LoVo (cell line): ENCODE measurements around the gene SLC12A3.

Experiments
- DNase-seq: peaks from one replicate; pipeline ENCODE4 v3.0.0-alpha.2; 2016; ENCODE audit warnings: low spot score

Gene SLC12A3

GRCh38 chr16:56892705-56893104, 27.7 kb downstream of the SLC12A3 start:
- no peak for DNase-seq

DNA sequence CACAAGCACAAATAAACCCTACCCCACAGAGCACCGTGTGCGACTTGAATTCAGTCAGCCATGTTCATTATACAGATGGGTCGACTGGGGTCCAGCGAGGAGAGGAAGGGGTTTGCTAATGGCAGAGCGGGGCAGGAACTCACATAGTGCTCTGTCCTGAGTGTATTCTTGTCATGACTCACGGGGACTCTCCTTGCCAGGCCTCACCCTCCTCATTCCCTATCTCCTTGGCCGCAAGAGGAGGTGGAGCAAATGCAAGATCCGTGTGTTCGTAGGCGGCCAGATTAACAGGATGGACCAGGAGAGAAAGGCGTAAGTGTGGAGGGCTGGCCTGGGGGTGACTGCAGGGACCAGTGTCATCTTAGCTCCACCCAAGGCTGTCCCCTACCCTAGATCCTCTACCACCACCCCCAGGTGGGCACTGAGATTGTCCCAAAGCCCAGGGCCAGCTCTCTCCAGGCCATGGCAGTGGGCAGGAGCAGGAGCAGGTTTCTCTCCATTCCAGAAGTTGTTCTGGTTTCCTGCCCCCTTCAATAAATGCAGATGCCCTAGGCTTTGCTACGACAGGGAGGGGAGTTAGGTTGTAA, 29.4 kb downstream of the SLC12A3 start:
- no peak for DNase-seq

DNA sequence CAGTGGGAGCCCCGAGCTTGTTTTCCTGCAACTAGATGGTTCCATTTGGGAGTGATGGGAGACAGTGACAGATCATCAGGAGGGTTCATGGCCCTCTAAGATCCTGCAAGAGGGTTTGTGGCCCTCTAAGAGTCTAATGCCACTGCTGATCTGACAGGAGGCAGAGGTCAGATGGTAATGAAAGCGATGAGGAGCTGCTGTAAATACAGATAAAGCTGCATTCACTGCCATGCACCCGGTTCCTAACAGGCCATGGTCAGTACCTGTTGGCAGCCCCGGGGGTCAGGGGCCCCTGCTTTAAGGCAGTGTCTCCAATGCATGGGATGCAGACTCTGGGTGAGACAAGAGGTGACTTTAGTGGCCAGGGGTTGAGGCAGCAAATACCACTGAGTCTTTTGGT, 30.8 kb downstream of the SLC12A3 start:
- DNase-seq: no peak

- DNase-seq: no peak
These were observed 31.2 kb downstream of the SLC12A3 start for GRCh38 chr16:56896244-56896643.

DNA sequence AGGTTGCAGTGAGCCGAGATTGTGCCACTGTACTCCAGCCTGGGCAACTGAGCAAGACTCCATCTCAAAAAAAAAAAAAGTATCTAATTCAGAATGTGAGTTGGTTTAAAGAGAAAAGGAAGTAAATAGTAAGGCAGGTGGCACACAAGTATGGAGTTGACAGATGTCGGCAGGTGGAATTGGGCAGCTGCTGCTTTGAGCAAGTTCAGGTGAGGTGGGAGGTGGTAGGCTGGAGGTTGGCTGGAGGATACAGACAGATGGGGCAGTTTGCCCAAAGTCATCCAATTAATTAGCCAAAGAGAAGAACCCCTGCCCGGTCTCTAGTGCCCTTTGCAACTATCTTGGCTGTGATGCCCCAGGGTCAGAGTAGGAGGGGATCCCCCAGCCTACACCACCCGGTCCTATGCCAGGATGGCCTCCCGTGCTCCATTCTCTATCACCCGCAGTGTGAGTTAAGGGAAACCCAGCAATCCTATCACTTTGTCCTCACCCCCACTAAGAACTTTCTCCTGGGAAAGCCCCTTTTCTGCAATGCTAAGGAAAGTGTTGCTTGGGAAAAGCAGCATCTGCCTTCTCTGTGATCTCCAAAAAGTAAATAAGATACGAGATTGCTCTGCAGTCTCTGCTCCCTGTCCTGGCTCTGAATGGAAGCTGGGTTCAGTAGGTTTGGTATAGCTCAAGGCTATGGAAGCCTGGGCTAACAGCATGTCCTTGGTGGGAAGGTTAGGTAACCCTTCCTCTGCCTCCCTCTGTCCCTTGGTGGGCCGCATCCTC, 32.2 kb downstream of the SLC12A3 start:
- DNase-seq: no peak

GRCh38 chr16:56898847-56899246, 33.8 kb downstream of the SLC12A3 start:
- DNase-seq: no peak

DNA sequence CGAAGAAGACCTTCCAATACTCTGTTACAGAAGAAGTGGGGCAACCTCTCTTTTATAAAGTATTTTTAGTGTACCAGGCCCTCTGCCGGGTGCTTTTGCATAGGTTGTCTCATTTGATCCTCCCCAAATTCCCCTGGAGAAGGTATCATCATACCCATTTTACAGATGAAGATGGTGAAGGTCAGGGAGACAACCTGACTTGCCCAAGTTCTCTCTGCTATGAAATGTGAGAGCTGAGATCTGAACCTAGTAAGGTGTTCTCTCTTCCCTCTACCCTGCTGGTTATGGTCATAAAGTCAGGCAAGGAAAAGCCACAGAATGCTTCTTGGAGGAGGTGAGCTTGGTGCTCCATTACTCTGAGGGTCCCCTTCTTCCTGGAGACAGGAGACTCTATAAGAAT, 38.9 kb downstream of the SLC12A3 start:
- no peak for DNase-seq

GRCh38 chr16:56907401-56907800, 42.4 kb downstream of the SLC12A3 start:
- no peak for DNase-seq

DNA sequence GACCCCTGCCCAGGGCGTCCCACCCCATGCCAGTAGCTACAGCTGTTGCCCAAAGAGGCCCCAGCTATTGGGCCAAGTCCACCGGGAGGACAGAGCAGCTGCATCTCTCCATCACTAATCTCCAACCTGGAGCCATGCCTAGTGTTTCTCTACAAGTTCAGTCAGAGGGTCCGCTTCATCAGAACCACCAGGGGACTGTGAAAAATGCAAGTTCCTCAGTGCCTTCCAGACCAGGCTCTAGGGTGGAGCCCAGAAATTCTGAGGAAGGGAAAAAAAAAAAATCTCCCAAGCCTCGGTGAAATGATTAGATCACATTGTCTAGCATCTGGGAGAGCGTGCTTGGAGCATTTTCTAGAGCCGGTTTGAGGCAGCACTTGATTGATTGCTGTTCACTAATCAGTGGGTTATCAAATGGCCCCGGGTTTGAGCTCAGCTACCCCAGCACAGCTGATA, 44.5 kb downstream of the SLC12A3 start:
- DNase-seq: no peak

DNA sequence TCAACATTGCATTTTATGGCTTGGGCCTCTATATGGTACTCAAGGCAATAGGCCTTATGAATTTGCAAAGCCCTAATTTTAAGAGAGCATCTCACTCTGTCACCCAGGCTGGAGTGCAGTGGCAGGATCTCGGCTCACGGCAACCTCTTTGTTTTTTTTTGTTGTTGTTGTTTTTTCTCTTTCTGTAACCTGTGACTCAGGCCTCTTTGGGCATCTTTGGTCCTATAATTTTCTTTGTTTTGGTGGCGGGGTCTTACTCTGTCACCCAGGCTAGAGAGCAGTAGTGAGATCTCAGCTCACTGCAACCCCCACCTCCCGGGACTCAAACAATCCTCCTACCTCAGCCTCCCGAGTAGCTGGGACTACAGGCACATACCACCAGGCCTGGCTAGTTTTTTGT, 45.1 kb downstream of the SLC12A3 start:
- no peak for DNase-seq

DNA sequence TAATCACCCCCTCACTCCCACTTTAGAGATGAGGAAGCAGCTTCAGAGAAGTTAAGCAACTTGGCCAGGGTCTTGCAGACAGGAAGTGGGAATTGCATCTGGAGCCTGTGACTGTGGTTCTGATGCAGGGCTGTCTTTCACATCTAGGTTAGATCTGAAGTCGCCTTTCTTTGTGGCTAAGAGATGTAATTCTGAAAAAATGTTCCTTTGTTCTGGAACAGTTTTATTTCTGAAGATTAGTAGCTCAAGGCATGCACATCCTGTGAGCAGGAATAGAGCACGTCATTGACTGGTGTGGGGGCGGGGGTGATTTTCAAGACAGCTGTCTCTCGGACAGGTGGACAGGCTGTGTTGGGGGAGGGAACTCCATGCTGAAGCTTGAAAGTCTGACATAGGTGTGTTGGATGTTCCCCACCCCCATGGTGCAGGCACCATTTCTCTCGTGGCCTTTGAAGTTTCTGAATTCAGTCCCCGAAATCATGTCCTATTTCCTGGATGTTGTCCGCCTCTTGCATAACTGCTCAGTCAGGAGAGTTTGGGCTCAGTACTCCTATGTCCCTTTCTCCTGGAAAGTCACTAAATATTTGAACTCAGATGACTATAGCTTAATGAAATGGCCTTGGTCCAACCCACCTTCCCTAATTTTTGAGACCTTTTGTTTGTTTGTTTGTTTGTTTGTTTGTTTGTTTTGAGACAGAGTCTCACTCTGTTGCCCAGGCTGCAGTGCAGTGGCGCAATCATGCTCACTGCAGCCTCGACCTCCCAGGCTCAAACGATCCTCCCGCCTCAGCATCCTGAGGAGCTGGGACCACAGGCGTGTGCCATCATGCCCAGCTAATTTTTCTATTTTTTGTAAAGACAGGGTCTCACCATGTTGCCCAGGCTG, 45.9 kb downstream of the SLC12A3 start:
- DNase-seq: no peak

DNA sequence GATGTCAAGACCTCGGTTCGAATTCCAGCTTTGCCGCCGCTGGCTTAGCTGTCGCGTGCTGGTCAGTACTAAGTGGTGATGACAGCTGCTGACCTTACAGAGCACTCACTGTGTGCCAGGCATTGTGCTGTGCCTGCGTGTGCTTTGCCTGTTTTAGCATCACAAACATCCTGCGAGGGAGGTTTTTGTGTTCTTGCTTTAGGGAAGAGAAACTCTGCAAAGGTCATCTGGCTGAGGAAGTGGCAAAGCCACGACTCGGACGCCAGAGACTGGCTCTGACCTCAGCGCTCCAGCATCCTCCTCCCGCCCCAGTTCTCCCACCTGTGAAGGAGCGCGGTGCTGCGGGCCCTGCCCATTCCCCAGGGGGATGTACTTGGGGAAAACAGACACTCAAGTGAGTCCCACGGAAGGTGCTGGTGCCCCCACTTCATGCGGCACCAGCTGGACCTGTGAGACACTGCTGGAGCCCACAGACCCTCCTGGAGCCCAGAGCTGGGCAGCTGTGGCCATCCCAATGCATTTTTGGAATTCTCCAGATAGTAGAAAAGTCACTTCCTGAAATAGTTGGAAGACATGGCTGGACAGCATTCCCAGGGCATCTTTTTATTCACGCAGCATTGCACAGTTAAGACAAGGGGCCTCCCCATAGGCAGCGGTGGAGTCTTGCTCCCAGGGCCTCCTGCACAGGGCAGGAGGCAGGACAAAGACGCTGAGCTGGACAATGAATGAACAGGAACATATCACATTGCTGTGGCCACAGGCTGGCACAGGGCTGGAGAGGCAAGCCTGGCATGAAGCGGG, 47.0 kb downstream of the SLC12A3 start:
- no peak for DNase-seq

DNA sequence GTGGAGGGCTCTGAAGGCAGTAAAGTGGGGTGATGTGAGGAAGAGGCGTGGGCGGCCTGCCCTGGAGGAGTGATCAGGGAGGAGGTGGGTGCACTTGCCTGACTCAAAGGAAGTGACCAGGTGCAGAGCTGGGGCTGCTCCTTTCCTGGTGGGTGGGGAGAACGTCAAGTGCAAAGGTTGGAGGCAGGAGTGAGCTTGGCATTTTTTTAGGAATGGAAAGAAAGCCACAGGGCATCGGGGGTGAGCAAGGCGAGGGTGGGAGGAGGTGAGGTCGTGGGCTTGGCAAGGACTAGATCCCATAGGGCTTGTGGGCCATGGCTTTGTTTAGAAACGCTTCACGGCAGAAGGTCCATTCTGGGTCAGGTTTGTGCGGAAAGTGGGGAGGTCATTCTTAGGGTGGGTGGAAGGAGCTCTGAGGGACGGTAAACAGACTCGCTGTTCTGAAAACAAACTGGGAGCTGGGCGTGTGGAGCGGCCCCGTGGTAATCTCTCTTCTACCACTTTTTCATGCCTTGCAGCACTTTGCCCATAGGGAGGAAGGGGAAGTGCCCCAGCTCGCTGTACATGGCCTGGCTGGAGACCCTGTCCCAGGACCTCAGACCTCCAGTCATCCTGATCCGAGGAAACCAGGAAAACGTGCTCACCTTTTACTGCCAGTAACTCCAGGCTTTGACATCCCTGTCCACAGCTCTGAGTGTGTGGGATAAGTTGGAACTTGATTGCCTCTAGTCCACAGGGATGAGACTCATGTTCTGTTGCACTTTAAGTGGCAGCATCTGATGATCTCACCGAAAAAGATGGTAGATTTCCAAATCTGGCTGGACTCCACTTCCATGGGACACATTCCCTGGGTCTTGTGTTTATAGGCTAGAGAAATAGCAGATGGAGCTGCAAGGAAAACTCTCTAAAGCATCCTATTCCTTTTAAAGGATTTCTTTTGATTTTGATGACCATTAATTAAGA, 48.0 kb downstream of the SLC12A3 start:
- no peak for DNase-seq

DNA sequence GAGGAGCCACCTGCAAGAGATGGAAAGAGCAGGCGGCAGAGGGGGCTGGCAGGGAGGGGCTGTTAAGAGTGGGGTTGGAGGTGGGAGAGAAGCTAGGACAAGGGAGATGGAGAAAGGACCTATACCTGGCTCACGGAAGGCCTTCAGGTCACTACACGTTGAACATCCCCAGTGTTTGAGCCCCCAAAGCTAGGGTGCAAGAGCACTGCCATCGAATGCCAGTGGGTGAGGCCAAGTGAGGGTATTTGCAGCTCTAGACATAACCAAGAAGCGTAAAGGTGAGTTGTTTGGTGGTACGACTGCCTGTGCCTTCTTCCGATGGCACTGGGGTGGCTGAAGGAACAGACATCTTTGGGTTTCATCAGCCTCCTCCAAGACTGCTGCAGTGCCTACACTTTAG, 49.9 kb downstream of the SLC12A3 start:
- DNase-seq: no peak

DNA sequence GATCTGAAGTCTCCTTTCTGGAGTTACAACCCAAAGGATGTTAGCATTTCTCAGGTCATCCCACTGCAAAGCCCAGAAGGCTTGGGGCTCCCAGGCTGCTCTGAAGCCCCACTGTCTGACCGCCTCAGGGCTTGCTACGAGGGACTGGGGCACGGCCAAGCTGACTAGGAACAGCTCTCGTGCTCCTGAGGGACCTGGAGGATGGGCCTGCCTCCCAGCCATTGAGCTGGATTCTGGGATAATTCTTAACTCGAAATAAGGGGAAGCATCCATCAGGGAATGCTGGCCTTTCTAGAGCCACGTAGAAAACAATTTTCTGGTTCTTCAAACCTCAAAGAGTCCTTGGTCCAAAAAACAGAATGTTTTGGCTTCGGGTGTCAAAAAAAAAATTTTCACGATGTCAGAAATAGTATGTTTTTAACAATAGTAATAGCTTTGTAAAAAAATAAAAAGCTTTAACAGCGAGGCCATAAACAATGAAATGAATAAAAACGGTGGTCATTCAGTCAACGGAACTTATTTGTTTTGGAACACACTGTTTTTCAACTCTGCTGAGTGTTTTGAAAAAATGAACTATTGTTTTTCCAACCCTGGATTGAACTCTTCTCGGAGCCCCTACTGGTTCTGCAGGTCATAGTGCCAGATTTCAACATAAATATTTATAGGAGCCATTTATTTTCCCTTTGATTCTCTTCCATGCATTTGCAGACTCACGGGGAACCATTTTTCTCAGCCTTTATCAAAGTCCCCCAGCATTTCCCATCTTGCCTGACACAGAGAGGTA, 50.5 kb downstream of the SLC12A3 start:
- DNase-seq: no peak

GRCh38 chr16:56916571-56917403, 51.8 kb downstream of the SLC12A3 start:
- DNase-seq: no peak

- no peak for DNase-seq
These were observed 53.5 kb downstream of the SLC12A3 start for GRCh38 chr16:56918467-56919012.

DNA sequence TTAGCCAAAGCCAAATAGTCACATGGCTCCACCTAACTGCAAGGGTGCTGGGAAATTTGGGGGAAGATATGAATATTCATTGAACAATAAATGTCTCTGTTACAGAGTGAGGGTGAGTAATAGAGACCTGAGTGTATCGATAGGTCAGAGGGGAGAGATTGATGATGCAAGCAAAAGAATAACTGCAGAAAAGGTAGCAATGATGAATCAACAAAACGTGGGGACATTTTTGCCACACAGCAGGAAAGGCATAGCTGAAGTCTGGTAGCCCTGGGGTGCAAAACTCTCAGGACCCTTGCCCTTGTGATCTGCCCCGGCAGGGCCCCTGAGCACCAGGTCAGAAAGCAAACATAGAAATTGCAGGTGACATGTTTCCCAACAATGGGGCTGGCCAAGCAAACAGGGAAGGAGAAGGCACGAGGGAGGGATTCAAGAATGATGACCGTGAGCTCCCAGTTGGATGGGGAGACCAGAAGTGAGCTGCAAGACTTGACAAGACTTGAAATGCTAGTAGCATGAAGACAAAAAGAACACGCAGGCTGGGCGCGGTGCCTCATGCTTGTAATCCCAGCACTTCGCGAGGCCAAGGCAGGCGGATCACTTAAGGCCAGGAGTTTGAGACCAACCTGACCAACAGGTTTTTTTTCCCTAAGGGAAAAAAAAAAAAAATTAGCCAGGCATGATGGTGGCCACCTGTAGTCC, 54.2 kb downstream of the SLC12A3 start:
- DNase-seq: no peak
